ENCODE results near the gene SNRNP200. TPM values are rescaled to one million over a fixed set of nuclear protein-coding genes. Genes with fewer than 3 reads are reported as not detected.
"Not testable (repeated sequence)": the region's sequence is repeated elsewhere in the genome, so short reads cannot be mapped to it uniquely, and the experiment has no call there.

SNRNP200 gene
- total RNA-seq, 6 donors from 2014 or later = 80.9 to 177 (median 90.9) TPM

- Histone ChIP-seq H3K27me3 (no peaks in the 10 kb centered on the region), H3K9me3 (no peaks in the 10 kb centered on the region), H3K27ac (peak overlapping the region; percentile 66 to 94 (median 87)), H3K36me3 (peaks cover 13 to 51% (median 24%) of the 10 kb centered on the region in 4 donors), H3K4me3 (no peak overlapping the region), H3K4me1 (peaks cover 74 to 81% (median 77%) of the 10 kb centered on the region in 4 donors)
- no peak for TF ChIP-seq POLR2AphosphoS5 (IDR thresholded peaks at IDR 0.05)
- no peak for TF ChIP-seq CTCF (IDR thresholded peaks at IDR 0.05)
- no peak for TF ChIP-seq EP300 (IDR thresholded peaks at IDR 0.05)
- no peak for TF ChIP-seq POLR2A (IDR thresholded peaks at IDR 0.05)
- DNase-seq (no peak), ATAC-seq (ENCODE audit: low FRiP score in 2 of 2) (no peak)
- 75 to 93% methylated on average over 3 to 6 of the region's 7 CpGs for WGBS, 2 donors
Observed at GRCh38 chr2:96258166-96259022, 47.0 kb downstream of the SNRNP200 start.

DNA sequence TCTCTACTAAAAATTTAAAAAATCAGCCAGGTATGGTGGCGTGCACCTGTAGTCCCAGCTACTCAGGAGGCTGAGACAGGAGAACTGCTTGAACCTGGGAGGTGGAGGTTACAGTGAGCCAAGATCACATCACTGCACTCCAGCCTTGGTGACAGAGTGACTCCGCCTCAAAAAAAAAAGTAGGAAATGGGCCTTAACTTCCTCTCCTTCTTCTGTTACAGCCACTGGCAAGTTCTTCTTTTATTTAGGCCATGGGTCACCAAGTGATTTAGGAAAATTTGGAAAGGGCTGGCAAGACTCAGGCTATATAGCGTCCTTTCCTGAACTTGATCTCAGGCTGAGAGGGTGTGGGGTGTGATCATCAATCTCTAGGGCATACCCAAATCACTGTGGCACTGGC lies 47.6 kb downstream of the SNRNP200 start:
- H3K4me3 ChIP-seq, H3K9me3 ChIP-seq, H3K27me3 ChIP-seq, DNase-seq: not testable (repeated sequence)
- H3K4me1 ChIP-seq = peaks cover 70 to 77% (median 75%) of the 10 kb centered on the region in 4 donors
- peaks cover 20 to 52% (median 30%) of the 10 kb centered on the region in 4 donors for H3K36me3 ChIP-seq
- 62 to 69% methylated on average over 3 of the region's 3 CpGs for WGBS, 2 donors
- peak overlapping the region; percentile 66 to 94 (median 87) for H3K27ac ChIP-seq
- peak in 1 of 4 donors; percentile 32 for TF ChIP-seq POLR2A (IDR thresholded peaks at IDR 0.05)
- peak in 1 of 2 donors; percentile 53 for ATAC-seq (ENCODE audit: low FRiP score in 2 of 2)

GRCh38 chr2:96256611-96257113 lies 48.7 kb downstream of the SNRNP200 start:
- ATAC-seq (ENCODE audit: low FRiP score in 2 of 2) = no peak
- Histone ChIP-seq H3K4me3 (no peak overlapping the region), H3K36me3 (peaks cover 24 to 57% (median 37%) of the 10 kb centered on the region in 4 donors), H3K27ac (peak overlapping the region; percentile 66 to 94 (median 87)), H3K9me3 (no peaks in the 10 kb centered on the region), H3K4me1 (peaks cover 70 to 75% (median 71%) of the 10 kb centered on the region in 4 donors), H3K27me3 (no peaks in the 10 kb centered on the region)
- no peak for DNase-seq
- TF ChIP-seq POLR2A (IDR thresholded peaks at IDR 0.05) = no peak
- TF ChIP-seq EP300 (IDR thresholded peaks at IDR 0.05) = no peak
- TF ChIP-seq POLR2AphosphoS5 (IDR thresholded peaks at IDR 0.05) = no peak
- no peak for TF ChIP-seq CTCF (IDR thresholded peaks at IDR 0.05)
- WGBS, 2 donors = 59 to 61% methylated on average over 6 of the region's 6 CpGs

DNA sequence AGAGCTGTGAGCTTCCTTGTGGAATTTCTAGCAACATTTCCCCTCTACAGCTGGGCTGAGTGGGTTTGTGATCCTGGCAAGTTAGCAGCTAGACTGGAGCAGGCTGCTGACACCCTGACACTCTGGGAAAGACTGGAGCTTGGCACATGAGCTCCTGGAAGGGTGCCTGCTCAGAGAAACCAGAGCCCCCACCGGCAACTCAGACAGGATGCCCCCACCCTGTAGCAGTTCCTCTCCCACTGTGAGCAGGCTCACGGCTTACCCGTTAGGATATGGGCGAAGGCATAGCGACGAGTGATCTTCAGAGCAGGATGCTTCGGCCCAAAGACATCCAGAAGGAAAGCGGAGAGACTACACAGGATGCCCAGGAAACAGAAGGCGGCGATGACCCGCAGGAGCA lies 50.8 kb downstream of the SNRNP200 start:
- Histone ChIP-seq H3K4me3 (no peak overlapping the region), H3K27me3 (no peaks in the 10 kb centered on the region), H3K4me1 (peaks cover 52 to 65% (median 55%) of the 10 kb centered on the region in 4 donors), H3K36me3 (peaks cover 24 to 59% (median 41%) of the 10 kb centered on the region in 4 donors), H3K9me3 (no peaks in the 10 kb centered on the region), H3K27ac (peak overlapping the region in 3 of 4 donors; percentile 27 to 56 (median 53))
- WGBS, 2 donors = 46 to 65% methylated on average over 9 to 11 of the region's 11 CpGs
- no peak for DNase-seq
- TF ChIP-seq POLR2A (IDR thresholded peaks at IDR 0.05) (no peak), POLR2AphosphoS5 (IDR thresholded peaks at IDR 0.05) (peak in 1 of 2 donors; percentile 47)
- ATAC-seq (ENCODE audit: low FRiP score in 2 of 2) = peak in 1 of 2 donors; percentile 25

GRCh38 chr2:96253006-96253405 lies 52.3 kb downstream of the SNRNP200 start:
- Histone ChIP-seq H3K27ac (peak overlapping the region in 2 of 4 donors; percentile 5 to 8), H3K4me3 (no peak overlapping the region), H3K36me3 (peaks cover 24 to 52% (median 41%) of the 10 kb centered on the region in 4 donors), H3K4me1 (peaks cover 36 to 52% (median 39%) of the 10 kb centered on the region in 4 donors), H3K9me3 (no peaks in the 10 kb centered on the region), H3K27me3 (no peaks in the 10 kb centered on the region)
- no peak for TF ChIP-seq CTCF (IDR thresholded peaks at IDR 0.05)
- TF ChIP-seq EP300 (IDR thresholded peaks at IDR 0.05) = no peak
- TF ChIP-seq POLR2AphosphoS5 (IDR thresholded peaks at IDR 0.05) = no peak
- TF ChIP-seq POLR2A (IDR thresholded peaks at IDR 0.05) = no peak
- no peak for DNase-seq
- ATAC-seq (ENCODE audit: low FRiP score in 2 of 2) = no peak
- 84 to 89% methylated on average over 4 to 7 of the region's 7 CpGs for WGBS, 2 donors
